HG02571 (cell line): ENCODE results near the gene GMPPA.

ENCODE experiments used
- ATAC-seq: cut with Tn5 transposase; IDR thresholded peaks from one replicate; pipeline ENCODE4 v1.9.1; 2021; ENCODE audit warnings: mild to moderate bottlenecking, moderate library complexity; ENCODE audit not compliant: unreplicated experiment

The GMPPA gene

GRCh38 chr2:219553168-219553417 lies 54.4 kb downstream of the GMPPA start:
- ATAC-seq: no peak

GRCh38 chr2:219553463-219553963 lies 54.8 kb downstream of the GMPPA start:
- ATAC-seq: no peak

GRCh38 chr2:219554350-219554749 lies 55.7 kb downstream of the GMPPA start:
- no peak for ATAC-seq

GRCh38 chr2:219555956-219556355 lies 57.3 kb downstream of the GMPPA start:
- ATAC-seq: no peak

- no peak for ATAC-seq
Observed at GRCh38 chr2:219556413-219556812, 57.7 kb downstream of the GMPPA start.
